Muscle of arm (tissue), 12 donors: ENCODE measurements around the gene OR10V1. TPM values are rescaled to one million over a fixed set of nuclear protein-coding genes. Genes with fewer than 3 reads are reported as not detected.
"Not testable (repeated sequence)": the region's sequence is repeated elsewhere in the genome, so short reads cannot be mapped to it uniquely, and the experiment has no call there.

Source experiments
- DNase-seq: peaks from one replicate; pipeline ENCODE4 v3.0.0-alpha.2; 2013
- polyA plus RNA-seq, 12 donors: library from polyadenylated mRNA; unstranded; fragments of 120-200 nt; gene quantifications; one replicate each; pipeline ENCODE4 v1.2.1, GENCODE V29; 2013; ENCODE audit not compliant: insufficient read length in 12 of 12

Gene OR10V1
- polyA plus RNA-seq, 12 donors = not detected

GRCh38 chr11:59710136-59710847, 3.4 kb downstream of the OR10V1 start:
- no peak for DNase-seq

GRCh38 chr11:59708537-59708936, 5.1 kb downstream of the OR10V1 start:
- no peak for DNase-seq

- no peak for DNase-seq
Measured at GRCh38 chr11:59707371-59707770, 6.3 kb downstream of the OR10V1 start.

- DNase-seq = no peak
Measured at GRCh38 chr11:59706518-59707285, 6.9 kb downstream of the OR10V1 start.

GRCh38 chr11:59705294-59705693, 8.4 kb downstream of the OR10V1 start:
- no peak for DNase-seq

GRCh38 chr11:59703515-59703914, 10.1 kb downstream of the OR10V1 start:
- not testable (repeated sequence) for DNase-seq

GRCh38 chr11:59700157-59700556, 13.5 kb downstream of the OR10V1 start:
- not testable (repeated sequence) for DNase-seq

GRCh38 chr11:59698506-59698905, 15.1 kb downstream of the OR10V1 start:
- no peak for DNase-seq

GRCh38 chr11:59692915-59693314, 20.7 kb downstream of the OR10V1 start:
- no peak for DNase-seq

- no peak for DNase-seq
Measured at GRCh38 chr11:59691156-59691555, 22.5 kb downstream of the OR10V1 start.

- no peak for DNase-seq
Measured at GRCh38 chr11:59689015-59689414, 24.6 kb downstream of the OR10V1 start.

GRCh38 chr11:59681260-59681725, 32.4 kb downstream of the OR10V1 start:
- DNase-seq = not testable (repeated sequence)

GRCh38 chr11:59680287-59681154, 33.1 kb downstream of the OR10V1 start:
- peak; percentile 60 for DNase-seq

- DNase-seq = no peak
Measured at GRCh38 chr11:59679347-59679746, 34.3 kb downstream of the OR10V1 start.

- no peak for DNase-seq
Measured at GRCh38 chr11:59678813-59679165, 34.9 kb downstream of the OR10V1 start.

GRCh38 chr11:59678118-59678812, 35.4 kb downstream of the OR10V1 start:
- no peak for DNase-seq

GRCh38 chr11:59676205-59676604, 37.4 kb downstream of the OR10V1 start:
- no peak for DNase-seq

- no peak for DNase-seq
Measured at GRCh38 chr11:59674291-59674690, 39.4 kb downstream of the OR10V1 start.

- no peak for DNase-seq
Measured at GRCh38 chr11:59673291-59673690, 40.4 kb downstream of the OR10V1 start.

- no peak for DNase-seq
Measured at GRCh38 chr11:59671471-59671870, 42.2 kb downstream of the OR10V1 start.

GRCh38 chr11:59669611-59670009, 44.0 kb downstream of the OR10V1 start:
- DNase-seq = no peak
